PFSK-1 (cell line): Measurements from ENCODE around the gene NINJ2.

Experiments used
- POLR2AphosphoS5 ChIP-seq: IDR thresholded peaks from 2 replicates; pipeline ENCODE4 v1.6.1; 2012; ENCODE audit warnings: low read depth, mild to moderate bottlenecking, control low read depth, low read length, moderate library complexity
- SIN3A ChIP-seq: IDR thresholded peaks from 2 replicates; pipeline ENCODE4 v1.6.1; 2012; ENCODE audit warnings: mild to moderate bottlenecking, low read length, moderate library complexity, borderline replicate concordance; ENCODE audit not compliant: insufficient read depth
- TF ChIP-seq, protein P1 (sequence below), 2 experiments: IDR thresholded peaks; 2 replicates each; pipeline versions ENCODE4 v1.6.1 to v1.8.0; 2011 to 2012; ENCODE audit warnings: low read depth in 2 of 2, low read length in 2 of 2, control low read depth in 1 of 2, inconsistent platforms in 1 of 2, mild to moderate bottlenecking in 1 of 2, moderate library complexity in 1 of 2; ENCODE audit not compliant: insufficient read depth in 1 of 2

DNA sequence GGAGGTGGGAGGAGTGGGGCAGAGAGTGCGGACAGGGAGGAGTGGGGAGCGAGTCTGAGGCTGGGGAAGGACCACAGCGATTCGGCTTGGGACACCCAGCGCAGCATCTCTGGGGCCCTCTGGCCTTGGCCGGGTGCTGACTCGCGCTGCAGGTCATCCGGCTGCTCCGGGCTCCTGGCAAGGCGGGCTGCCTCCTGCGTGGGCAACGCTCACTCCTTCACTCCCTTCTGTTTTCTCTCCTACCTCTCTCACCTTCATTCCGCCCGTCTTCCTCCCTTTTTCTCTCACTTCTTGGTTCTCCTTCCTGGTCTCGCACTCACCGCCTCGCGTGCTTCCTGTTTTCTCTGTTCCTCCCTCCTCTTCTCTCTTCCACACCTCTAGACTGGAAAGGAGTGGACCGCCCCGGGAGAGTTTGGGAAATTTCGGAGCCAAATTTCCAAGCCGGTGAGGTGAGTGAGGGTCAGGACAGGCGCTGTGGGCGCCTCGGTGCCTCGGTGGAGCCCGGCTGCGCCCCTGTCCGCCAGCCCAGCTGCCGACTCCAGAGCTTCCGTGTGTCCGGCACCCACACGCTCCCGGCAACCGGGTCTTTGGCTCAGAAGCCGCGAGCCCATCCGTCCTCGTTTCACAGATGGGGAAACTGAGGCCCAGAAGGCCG lies 116.9 kb downstream of the NINJ2 start:
- TF ChIP-seq, protein P1, sequence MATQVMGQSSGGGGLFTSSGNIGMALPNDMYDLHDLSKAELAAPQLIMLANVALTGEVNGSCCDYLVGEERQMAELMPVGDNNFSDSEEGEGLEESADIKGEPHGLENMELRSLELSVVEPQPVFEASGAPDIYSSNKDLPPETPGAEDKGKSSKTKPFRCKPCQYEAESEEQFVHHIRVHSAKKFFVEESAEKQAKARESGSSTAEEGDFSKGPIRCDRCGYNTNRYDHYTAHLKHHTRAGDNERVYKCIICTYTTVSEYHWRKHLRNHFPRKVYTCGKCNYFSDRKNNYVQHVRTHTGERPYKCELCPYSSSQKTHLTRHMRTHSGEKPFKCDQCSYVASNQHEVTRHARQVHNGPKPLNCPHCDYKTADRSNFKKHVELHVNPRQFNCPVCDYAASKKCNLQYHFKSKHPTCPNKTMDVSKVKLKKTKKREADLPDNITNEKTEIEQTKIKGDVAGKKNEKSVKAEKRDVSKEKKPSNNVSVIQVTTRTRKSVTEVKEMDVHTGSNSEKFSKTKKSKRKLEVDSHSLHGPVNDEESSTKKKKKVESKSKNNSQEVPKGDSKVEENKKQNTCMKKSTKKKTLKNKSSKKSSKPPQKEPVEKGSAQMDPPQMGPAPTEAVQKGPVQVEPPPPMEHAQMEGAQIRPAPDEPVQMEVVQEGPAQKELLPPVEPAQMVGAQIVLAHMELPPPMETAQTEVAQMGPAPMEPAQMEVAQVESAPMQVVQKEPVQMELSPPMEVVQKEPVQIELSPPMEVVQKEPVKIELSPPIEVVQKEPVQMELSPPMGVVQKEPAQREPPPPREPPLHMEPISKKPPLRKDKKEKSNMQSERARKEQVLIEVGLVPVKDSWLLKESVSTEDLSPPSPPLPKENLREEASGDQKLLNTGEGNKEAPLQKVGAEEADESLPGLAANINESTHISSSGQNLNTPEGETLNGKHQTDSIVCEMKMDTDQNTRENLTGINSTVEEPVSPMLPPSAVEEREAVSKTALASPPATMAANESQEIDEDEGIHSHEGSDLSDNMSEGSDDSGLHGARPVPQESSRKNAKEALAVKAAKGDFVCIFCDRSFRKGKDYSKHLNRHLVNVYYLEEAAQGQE (IDR thresholded peaks at IDR 0.05; ENCODE audit: insufficient read depth in 1 of 2, low read depth in 2 of 2, low read length in 2 of 2): no peak
- TF ChIP-seq POLR2AphosphoS5 (no peak), SIN3A (no peak)
